Smooth muscle cell (in vitro differentiated cells): ENCODE data around the gene ARHGAP23. TPM values are rescaled to one million over a fixed set of nuclear protein-coding genes. Genes with fewer than 3 reads are reported as not detected.

Experiments used
- DNase-seq: peaks from one replicate; lab custom pipeline; 2025; ENCODE audit not compliant: unreplicated experiment; lab: John Stamatoyannopoulos, UW
- H2AFZ ChIP-seq: fragments of 200-600 bp; sonication (generic); 2 replicates; pipeline ENCODE4 v1.6.0; 2016; ENCODE audit warnings: antibody characterized with exemption, low read depth, mild to moderate bottlenecking
- H3F3A ChIP-seq: fragments of 200-600 bp; sonication (generic); 2 replicates; pipeline ENCODE4 v1.6.0; 2017; ENCODE audit warnings: antibody characterized with exemption, low read depth
- H3K27ac ChIP-seq: fragments of 200-600 bp; sonication (generic); 2 replicates; pipeline ENCODE4 v1.5.1; 2016; ENCODE audit warnings: low read depth, mild to moderate bottlenecking
- H3K27me3 ChIP-seq: fragments of 200-600 bp; sonication (generic); 2 replicates; pipeline ENCODE4 v1.6.1; 2016; ENCODE audit warnings: low read depth, mild to moderate bottlenecking
- H3K36me3 ChIP-seq: fragments of 200-600 bp; sonication (generic); 2 replicates; pipeline ENCODE4 v1.5.1; 2016; ENCODE audit warnings: low read depth
- H3K4me1 ChIP-seq: fragments of 200-600 bp; sonication (generic); 2 replicates; pipeline ENCODE4 v1.5.1; 2016; ENCODE audit warnings: low read depth
- H3K4me2 ChIP-seq: fragments of 200-600 bp; sonication (generic); 2 replicates; pipeline ENCODE4 v1.6.0; 2016; ENCODE audit warnings: mild to moderate bottlenecking
- H3K4me3 ChIP-seq: fragments of 200-600 bp; sonication (generic); 2 replicates; pipeline ENCODE4 v1.5.1; 2016; ENCODE audit warnings: mild to moderate bottlenecking
- H3K79me2 ChIP-seq: fragments of 200-600 bp; sonication (generic); 2 replicates; pipeline ENCODE4 v1.6.0; 2016; ENCODE audit warnings: low read depth, mild to moderate bottlenecking
- H3K9ac ChIP-seq: fragments of 200-600 bp; sonication (generic); 2 replicates; pipeline ENCODE4 v1.6.0; 2016; ENCODE audit warnings: low read depth
- H3K9me3 ChIP-seq: fragments of 200-600 bp; sonication (generic); replicated peaks from 2 replicates; pipeline ENCODE4 v1.5.1; 2016; ENCODE audit warnings: low read depth
- H4K20me1 ChIP-seq: fragments of 200-600 bp; sonication (generic); 2 replicates; pipeline ENCODE4 v1.6.0; 2016; ENCODE audit warnings: low read depth
- CTCF ChIP-seq: fragments of 200-600 bp; sonication (generic); IDR thresholded peaks from 2 replicates; pipeline ENCODE4 v1.5.1; 2017; ENCODE audit warnings: borderline replicate concordance, mild to moderate bottlenecking, antibody characterized with exemption; ENCODE audit not compliant: insufficient read depth, poor library complexity, severe bottlenecking
- WGBS: methylation state at CpG from one replicate; pipeline ENCODE4 v1.1.7; 2016; ENCODE audit warnings: low lambda C conversion rate; 5-methylcytosine and 5-hydroxymethylcytosine counted together
- polyA plus RNA-seq: library from polyadenylated mRNA; unstranded; fragments of >200 nt; fragmentation: Nextera tagmentation; extraction: Ambion mirVana; gene quantifications from 2 replicates; pipeline ENCODE4 v1.2.1, GENCODE V29; 2016
- total RNA-seq: library from RNA; depleted of rRNA; stranded (reverse); fragments of >200 nt; gene quantifications from 2 replicates; pipeline ENCODE4 v1.2.3, GENCODE V29; 2014

ARHGAP23 gene
- total and polyA plus RNA-seq, 2 experiments from 2014 or later = 24.9 to 34.0 TPM

GRCh38 chr17:38459567-38459966, 31.3 kb downstream of the ARHGAP23 start:
- Histone ChIP-seq H3K9ac (no peak overlapping the region), H3K27me3 (no peaks in the 10 kb centered on the region), H4K20me1 (peaks cover 73% of the 10 kb centered on the region), H3F3A (no peaks in the 10 kb centered on the region), H3K9me3 (no peaks in the 10 kb centered on the region), H3K4me2 (no peak overlapping the region), H3K4me3 (no peak overlapping the region), H2AFZ (no peak overlapping the region), H3K4me1 (peaks cover 21% of the 10 kb centered on the region), H3K36me3 (no peaks in the 10 kb centered on the region), H3K27ac (no peak overlapping the region), H3K79me2 (peaks cover 39% of the 10 kb centered on the region)
- WGBS = 90% methylated on average over 6 of the region's 6 CpGs
- TF ChIP-seq CTCF = no peak
- DNase-seq = no peak

GRCh38 chr17:38460082-38460715, 31.9 kb downstream of the ARHGAP23 start:
- Histone ChIP-seq H3K36me3 (no peaks in the 10 kb centered on the region), H4K20me1 (peaks cover 67% of the 10 kb centered on the region), H3K27ac (no peak overlapping the region), H3K9ac (no peak overlapping the region), H2AFZ (no peak overlapping the region), H3K4me3 (no peak overlapping the region), H3K4me2 (no peak overlapping the region), H3K4me1 (peaks cover 15% of the 10 kb centered on the region), H3K9me3 (no peaks in the 10 kb centered on the region), H3F3A (no peaks in the 10 kb centered on the region), H3K27me3 (no peaks in the 10 kb centered on the region), H3K79me2 (peaks cover 33% of the 10 kb centered on the region)
- TF ChIP-seq CTCF = no peak
- 83% methylated on average over 12 of the region's 12 CpGs for WGBS
- DNase-seq = no peak

GRCh38 chr17:38460716-38461630, 32.7 kb downstream of the ARHGAP23 start:
- H3K4me3 ChIP-seq = no peak overlapping the region
- H3K36me3 ChIP-seq = no peaks in the 10 kb centered on the region
- peaks cover 8% of the 10 kb centered on the region for H3K4me1 ChIP-seq
- no peak for TF ChIP-seq CTCF
- no peak overlapping the region for H2AFZ ChIP-seq
- no peaks in the 10 kb centered on the region for H3K27me3 ChIP-seq
- no peak overlapping the region for H3K27ac ChIP-seq
- WGBS = 94% methylated on average over 16 of the region's 19 CpGs
- no peaks in the 10 kb centered on the region for H3K9me3 ChIP-seq
- H3F3A ChIP-seq = no peaks in the 10 kb centered on the region
- H3K79me2 ChIP-seq = peaks cover 25% of the 10 kb centered on the region
- no peak for DNase-seq
- H3K9ac ChIP-seq = no peak overlapping the region
- H3K4me2 ChIP-seq = no peak overlapping the region
- H4K20me1 ChIP-seq = peaks cover 59% of the 10 kb centered on the region
